ENCODE data around the gene CRACR2A. TPM values are rescaled to one million over a fixed set of nuclear protein-coding genes. Genes with fewer than 3 reads are reported as not detected.

The CRACR2A gene
- total and polyA plus RNA-seq, 10 of the 15 experiments (the other 5 are each of a cell fraction or from before 2014, with no cell fraction given): 2.1 to 18.0 (median 13.2) TPM

- TF ChIP-seq YBX1 (IDR thresholded peaks at IDR 0.05) (no peak), BCL3 (IDR thresholded peaks at IDR 0.05; ENCODE audit: borderline replicate concordance, insufficient read depth, low read depth, low read length, poor library complexity, severe bottlenecking) (no peak)
Measured at GRCh38 chr12:3606128-3606527, 146.8 kb downstream of the CRACR2A start (continued).

GRCh38 chr12:3605692-3606091 is 147.2 kb downstream of the CRACR2A start:
- Histone ChIP-seq H4K20me1 (ENCODE audit: control insufficient read depth, insufficient read depth) (no peaks in the 10 kb centered on the region; the same call in 1 of the 2 replicates), H3K4me3 (no peak overlapping the region), H2AFZ (ENCODE audit: control insufficient read depth, low read depth, low read length) (no peak overlapping the region), H3K4me2 (ENCODE audit: control insufficient read depth, insufficient read depth) (no peak overlapping the region), H3K4me1 (ENCODE audit: control insufficient read depth, insufficient read depth, low read length) (no peaks in the 10 kb centered on the region), H3K27me3 (replicated peaks in 1 of 2; ENCODE audit: control insufficient read depth in 2 of 2, insufficient read depth in 2 of 2, low read length in 1 of 2) (peaks cover 0 to 3% of the 10 kb centered on the region in 2 experiments; a peak in 1 of 4 replicates), H3K79me2 (ENCODE audit: control insufficient read depth, insufficient read depth, low read length) (no peaks in the 10 kb centered on the region), H3K9me3 (replicated peaks; ENCODE audit: control insufficient read depth, insufficient read depth, low read length) (no peaks in the 10 kb centered on the region), H3K9ac (ENCODE audit: control insufficient read depth, insufficient read depth, low read length) (no peak overlapping the region), H3K27ac (ENCODE audit: control insufficient read depth, insufficient read depth) (no peak overlapping the region), H3K36me3 (ENCODE audit: control insufficient read depth in 2 of 2, insufficient read depth in 2 of 2, low read length in 1 of 2) (no peaks in the 10 kb centered on the region)
- intact Hi-C loops (cut with micrococcal nuclease; ENCODE audit: unreplicated experiment): no loop called here
- ATAC-seq: no peak
- BruUV-seq (replicated peaks): no TSS peak
- in situ Hi-C loops (cut with MboI): no loop called here
- CTCF ChIA-PET: no interaction called here
- RAD21 ChIA-PET (ENCODE audit: unreplicated experiment): no interaction called here
- 73% methylated on average over 6 of the region's 6 CpGs for WGBS (ENCODE audit: insufficient coverage, insufficient replicate concordance, low lambda C conversion rate, missing lambda C conversion rate)
- POLR2A ChIA-PET: no interaction called here
- no peak for FAIRE-seq
- DNase-seq (ENCODE audit: low read depth, low spot score): no peak
- SMC1A ChIA-PET (ENCODE audit: uncharacterized antibody, unreplicated experiment): interaction anchor here (0.7 kb wide), 1 partner anchor 17 kb away, joined by 3 read pairs; no protein-coding TSS in a partner anchor
- TF ChIP-seq PML (IDR thresholded peaks at IDR 0.05; ENCODE audit: low read length) (no peak), NFYA (IDR thresholded peaks at IDR 0.05; ENCODE audit: borderline replicate concordance, low read depth, low read length) (no peak), IRF4 (IDR thresholded peaks at IDR 0.05; ENCODE audit: low read depth, low read length) (no peak), STAT1 (conservative IDR thresholded peaks at IDR 0.05) (no peak), CHD4 (IDR thresholded peaks at IDR 0.05) (no peak), BCL11A (IDR thresholded peaks at IDR 0.05; ENCODE audit: low read depth, low read length) (no peak), MEF2B (IDR thresholded peaks at IDR 0.05; ENCODE audit: partially characterized antibody, poor library complexity, severe bottlenecking) (no peak), WRNIP1 (IDR thresholded peaks at IDR 0.05; ENCODE audit: borderline replicate concordance, low read depth, low read length) (no peak), ZBTB4 (CRISPR knock-in tag; IDR thresholded peaks at IDR 0.05) (no peak), ZNF687 (IDR thresholded peaks at IDR 0.05) (no peak), TAF1 (IDR thresholded peaks at IDR 0.05; ENCODE audit: borderline replicate concordance, low read depth, low read length) (no peak)

Measured in GM12878 (cell line).